Loucy (cell line): Measurements from ENCODE around the gene NEO1.

Experiments used
- H2AFZ ChIP-seq: fragments of 200-600 bp; sonication (generic); 2 replicates; pipeline ENCODE4 v1.6.0; 2016; ENCODE audit warnings: antibody characterized with exemption, mild to moderate bottlenecking, low read length, moderate library complexity
- H3F3A ChIP-seq: fragments of 200-600 bp; 2 replicates; pipeline ENCODE4 v1.6.0; 2016; ENCODE audit warnings: antibody characterized with exemption, low read depth, mild to moderate bottlenecking
- H3K27me3 ChIP-seq: fragments of 200-600 bp; sonication (generic); 2 replicates; pipeline ENCODE4 v1.6.1; 2014; ENCODE audit warnings: low read length, mild to moderate bottlenecking; ENCODE audit not compliant: insufficient read depth, poor library complexity, severe bottlenecking
- H3K36me3 ChIP-seq: fragments of 200-600 bp; sonication (generic); 2 replicates; pipeline ENCODE4 v1.6.1; 2016; ENCODE audit warnings: low read length; ENCODE audit not compliant: insufficient read depth
- H3K4me1 ChIP-seq: fragments of 200-600 bp; sonication (generic); 2 replicates; pipeline ENCODE4 v1.5.1; 2014; ENCODE audit warnings: low read length, mild to moderate bottlenecking; ENCODE audit not compliant: insufficient read depth, poor library complexity, severe bottlenecking
- H3K4me2 ChIP-seq: fragments of 200-600 bp; sonication (generic); 2 replicates; pipeline ENCODE4 v1.6.0; 2014; ENCODE audit warnings: antibody characterized with exemption, low read length, low read depth, mild to moderate bottlenecking; ENCODE audit not compliant: poor library complexity, severe bottlenecking
- H3K4me3 ChIP-seq: fragments of 200-600 bp; sonication (generic); 2 replicates; pipeline ENCODE4 v1.5.1; 2014; ENCODE audit warnings: low read length, mild to moderate bottlenecking, mixed read lengths; ENCODE audit not compliant: poor library complexity, severe bottlenecking
- H3K79me2 ChIP-seq: fragments of 200-600 bp; sonication (generic); 2 replicates; pipeline ENCODE4 v1.6.1; 2014; ENCODE audit warnings: low read length; ENCODE audit not compliant: insufficient read depth
- H3K9ac ChIP-seq: fragments of 200-600 bp; sonication (generic); 2 replicates; pipeline ENCODE4 v1.6.0; 2014; ENCODE audit warnings: mild to moderate bottlenecking, low read depth, low read length, moderate library complexity; ENCODE audit not compliant: poor library complexity, severe bottlenecking
- H3K9me2 ChIP-seq: fragments of 200-600 bp; sonication (generic); replicated peaks from 2 replicates; pipeline ENCODE4 v1.6.1; 2016; ENCODE audit warnings: low read depth, low read length, mixed read lengths
- H3K9me3 ChIP-seq: fragments of 200-600 bp; sonication (generic); 2 replicates; pipeline ENCODE4 v1.6.1; 2014; ENCODE audit warnings: mild to moderate bottlenecking, antibody characterized with exemption, low read length, low read depth; ENCODE audit not compliant: insufficient read depth
- H4K20me1 ChIP-seq: fragments of 200-600 bp; sonication (generic); 2 replicates; pipeline ENCODE4 v1.6.0; 2014; ENCODE audit warnings: antibody characterized with exemption, low read length, mild to moderate bottlenecking; ENCODE audit not compliant: insufficient read depth, poor library complexity, severe bottlenecking
- CTCF ChIP-seq: fragments of 200-600 bp; sonication (generic); conservative IDR thresholded peaks from 2 replicates; pipeline ENCODE4 v1.5.1; 2014; ENCODE audit warnings: mild to moderate bottlenecking, antibody characterized with exemption, low read length
- EZH2phosphoT487 ChIP-seq: fragments of 200-600 bp; IDR thresholded peaks from 2 replicates; pipeline ENCODE4 v1.6.1; 2018; ENCODE audit warnings: antibody characterized with exemption, mild to moderate bottlenecking, moderate library complexity, borderline replicate concordance

NEO1 gene

DNA sequence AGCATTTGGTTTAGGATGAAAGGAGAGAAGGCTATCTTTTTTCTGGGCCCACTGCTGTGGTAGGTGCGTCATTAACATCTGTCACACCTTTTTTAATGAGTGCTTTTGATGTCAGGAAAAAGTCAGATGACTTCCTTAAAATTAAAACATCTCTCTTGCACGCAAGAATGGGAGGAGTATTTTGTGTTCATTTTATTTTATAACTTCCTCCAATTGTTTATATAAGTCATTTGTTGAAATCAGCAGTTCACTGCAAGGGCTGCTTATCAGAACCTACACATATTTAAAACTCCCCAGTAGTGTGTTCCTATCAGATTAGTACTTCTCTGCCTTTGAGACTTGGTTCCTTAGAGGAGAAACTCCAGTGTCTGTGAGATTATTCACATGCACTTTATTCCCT is 143.8 kb downstream of the NEO1 start:
- no peaks in the 10 kb centered on the region for H4K20me1 ChIP-seq
- H3K9ac ChIP-seq, result no peak overlapping the region
- no peaks in the 10 kb centered on the region for H3K9me3 ChIP-seq
- no peaks in the 10 kb centered on the region for H3K27me3 ChIP-seq
- no peak overlapping the region for H3K4me2 ChIP-seq
- no peaks in the 10 kb centered on the region for H3F3A ChIP-seq
- H2AFZ ChIP-seq, result no peak overlapping the region
- H3K4me3 ChIP-seq, result no peak overlapping the region
- H3K36me3 ChIP-seq, result no peaks in the 10 kb centered on the region
- TF ChIP-seq CTCF, result no peak
- no peak for TF ChIP-seq EZH2phosphoT487
- no peaks in the 10 kb centered on the region for H3K4me1 ChIP-seq
- H3K79me2 ChIP-seq, result no peaks in the 10 kb centered on the region
- H3K9me2 ChIP-seq, result no peaks in the 10 kb centered on the region

GRCh38 chr15:73200339-73200738 is 148.1 kb downstream of the NEO1 start:
- H3K27me3 ChIP-seq, result no peaks in the 10 kb centered on the region
- no peak for TF ChIP-seq CTCF
- no peak for TF ChIP-seq EZH2phosphoT487
- H3F3A ChIP-seq, result no peaks in the 10 kb centered on the region
- no peaks in the 10 kb centered on the region for H4K20me1 ChIP-seq
- no peaks in the 10 kb centered on the region for H3K36me3 ChIP-seq
- H3K4me3 ChIP-seq, result no peak overlapping the region
- H3K79me2 ChIP-seq, result no peaks in the 10 kb centered on the region
- H3K9me3 ChIP-seq, result no peaks in the 10 kb centered on the region
- no peak overlapping the region for H3K4me2 ChIP-seq
- no peaks in the 10 kb centered on the region for H3K9me2 ChIP-seq
- no peak overlapping the region for H3K9ac ChIP-seq
- H2AFZ ChIP-seq, result no peak overlapping the region
- H3K4me1 ChIP-seq, result no peaks in the 10 kb centered on the region

- H3K9me3 ChIP-seq, result no peaks in the 10 kb centered on the region
- H3F3A ChIP-seq, result no peaks in the 10 kb centered on the region
- no peak overlapping the region for H3K4me2 ChIP-seq
- no peak overlapping the region for H3K9ac ChIP-seq
- H3K36me3 ChIP-seq, result no peaks in the 10 kb centered on the region
- TF ChIP-seq EZH2phosphoT487, result no peak
- no peak for TF ChIP-seq CTCF
- no peak overlapping the region for H2AFZ ChIP-seq
- H3K79me2 ChIP-seq, result no peaks in the 10 kb centered on the region
- no peak overlapping the region for H3K4me3 ChIP-seq
- no peaks in the 10 kb centered on the region for H3K4me1 ChIP-seq
- no peaks in the 10 kb centered on the region for H3K27me3 ChIP-seq
- no peaks in the 10 kb centered on the region for H3K9me2 ChIP-seq
- no peaks in the 10 kb centered on the region for H4K20me1 ChIP-seq
These were observed 158.4 kb downstream of the NEO1 start for GRCh38 chr15:73210630-73211029.
